SK-N-MC (cell line): ENCODE measurements around the gene NHS.

ENCODE experiments used
- EZH2 ChIP-seq: fragments of 200-600 bp; sonication (generic); IDR thresholded peaks from one replicate; pipeline ENCODE4 v1.6.1; 2017; ENCODE audit warnings: antibody characterized with exemption
- FOXP2 ChIP-seq: optimal IDR thresholded peaks from 2 replicates; pipeline ENCODE3; 2011; ENCODE audit warnings: mild to moderate bottlenecking, moderate library complexity; ENCODE audit not compliant: insufficient read depth; ENCODE audit errors: extremely low read length, control extremely low read depth
- POLR2AphosphoS5 ChIP-seq: IDR thresholded peaks from 2 replicates; pipeline ENCODE4 v1.6.1; 2012; ENCODE audit warnings: mild to moderate bottlenecking, low read depth, low read length, borderline replicate concordance

- TF ChIP-seq POLR2AphosphoS5 (no peak), EZH2 (no peak), FOXP2 (no peak)
Measured at GRCh38 chrX:17737986-17738713, 363.1 kb downstream of the NHS start.
